Measurements from ENCODE around the gene DLG2. TPM values are rescaled to one million over a fixed set of nuclear protein-coding genes. Genes with fewer than 3 reads are reported as not detected.
"Not testable (repeated sequence)": the region's sequence is repeated elsewhere in the genome, so short reads cannot be mapped to it uniquely, and the experiment has no call there.

The DLG2 gene
- total RNA-seq (42.4 TPM), polyA plus RNA-seq (3.4 TPM)

GRCh38 chr11:85627332-85627997, at the start of gene DLG2:
DLG2 (minus strand) TSS chr11:85627344.
- H3K36me3 ChIP-seq (ENCODE audit: insufficient read depth): no peaks in the 10 kb centered on the region
- no peak for DNase-seq (ENCODE audit: extremely low spot score)
- 1% methylated on average over 23 of the region's 23 CpGs for WGBS
- H3K4me1 ChIP-seq (ENCODE audit: insufficient read depth): no peaks in the 10 kb centered on the region
- H3K27ac ChIP-seq (ENCODE audit: low read depth): peak within 1 kb of the TSS; percentile 94
- peak within 1 kb of the TSS; percentile 74 for H3K4me3 ChIP-seq (ENCODE audit: low read depth, low read length)

- Histone ChIP-seq H3K36me3 (ENCODE audit: insufficient read depth) (no peaks in the 10 kb centered on the region), H3K4me3 (ENCODE audit: low read depth, low read length) (no peak overlapping the region), H3K27ac (ENCODE audit: low read depth) (no peak overlapping the region), H3K4me1 (ENCODE audit: insufficient read depth) (no peaks in the 10 kb centered on the region)
- DNase-seq (ENCODE audit: extremely low spot score): no peak
- 91% methylated on average over 3 of the region's 3 CpGs for whole genome bisulfite sequencing
Observed at GRCh38 chr11:85673393-85673792, 46.2 kb upstream of the DLG2 start.

- no peak overlapping the region for H3K4me3 ChIP-seq (ENCODE audit: low read depth, low read length)
- DNase-seq (ENCODE audit: extremely low spot score): no peak
- no peaks in the 10 kb centered on the region for H3K36me3 ChIP-seq (ENCODE audit: insufficient read depth)
- WGBS: 89% methylated on average over 8 of the region's 8 CpGs
- H3K4me1 ChIP-seq (ENCODE audit: insufficient read depth): no peaks in the 10 kb centered on the region
- no peak overlapping the region for H3K27ac ChIP-seq (ENCODE audit: low read depth)
Observed at GRCh38 chr11:85672105-85672902, 45.2 kb upstream of the DLG2 start.

- not testable (repeated sequence) for H3K27ac ChIP-seq (ENCODE audit: low read depth); DNase-seq (ENCODE audit: extremely low spot score); H3K4me3 ChIP-seq (ENCODE audit: low read depth, low read length); H3K36me3 ChIP-seq (ENCODE audit: insufficient read depth); H3K4me1 ChIP-seq (ENCODE audit: insufficient read depth)
Observed at GRCh38 chr11:85670949-85671663, 44.0 kb upstream of the DLG2 start.

- Histone ChIP-seq H3K27ac (ENCODE audit: low read depth) (no peak overlapping the region), H3K4me1 (ENCODE audit: insufficient read depth) (no peaks in the 10 kb centered on the region), H3K4me3 (ENCODE audit: low read depth, low read length) (no peak overlapping the region), H3K36me3 (ENCODE audit: insufficient read depth) (no peaks in the 10 kb centered on the region)
- DNase-seq (ENCODE audit: extremely low spot score): no peak
- 97% methylated on average over 1 of the region's 1 CpG for WGBS
Observed at GRCh38 chr11:85668157-85668556, 41.0 kb upstream of the DLG2 start.

GRCh38 chr11:85666687-85667086, 39.5 kb upstream of the DLG2 start:
- Histone ChIP-seq H3K36me3 (ENCODE audit: insufficient read depth) (no peaks in the 10 kb centered on the region), H3K4me1 (ENCODE audit: insufficient read depth) (no peaks in the 10 kb centered on the region), H3K4me3 (ENCODE audit: low read depth, low read length) (no peak overlapping the region), H3K27ac (ENCODE audit: low read depth) (no peak overlapping the region)
- 86% methylated on average over 3 of the region's 3 CpGs for WGBS
- DNase-seq (ENCODE audit: extremely low spot score): no peak

GRCh38 chr11:85665733-85666132, 38.6 kb upstream of the DLG2 start:
- Histone ChIP-seq H3K4me3 (ENCODE audit: low read depth, low read length) (no peak overlapping the region), H3K4me1 (ENCODE audit: insufficient read depth) (no peaks in the 10 kb centered on the region), H3K36me3 (ENCODE audit: insufficient read depth) (no peaks in the 10 kb centered on the region), H3K27ac (ENCODE audit: low read depth) (no peak overlapping the region)
- DNase-seq (ENCODE audit: extremely low spot score): no peak
- 54% methylated on average over 5 of the region's 5 CpGs for WGBS

- peak; percentile 90 for DNase-seq (ENCODE audit: extremely low spot score)
- peak within 1 kb of the TSS; percentile 100 for H3K27ac ChIP-seq (ENCODE audit: low read depth)
- WGBS: under 1% methylated on average over 67 of the region's 67 CpGs
- no peaks in the 10 kb centered on the region for H3K36me3 ChIP-seq (ENCODE audit: insufficient read depth)
- H3K4me1 ChIP-seq (ENCODE audit: insufficient read depth): no peaks in the 10 kb centered on the region
- peak within 1 kb of the TSS; percentile 63 for H3K4me3 ChIP-seq (ENCODE audit: low read depth, low read length)
Observed at GRCh38 chr11:85664615-85665481, 37.7 kb upstream of the DLG2 start, which contains the start of gene CREBZF. CREBZF (minus strand) TSS chr11:85665129; CDS start chr11:85664875, 254 bp downstream.

GRCh38 chr11:85663753-85664614, 36.8 kb upstream of the DLG2 start:
- under 1% methylated on average over 73 of the region's 73 CpGs for WGBS
- Histone ChIP-seq H3K36me3 (ENCODE audit: insufficient read depth) (no peaks in the 10 kb centered on the region), H3K27ac (ENCODE audit: low read depth) (peak overlapping the region; percentile 100), H3K4me1 (ENCODE audit: insufficient read depth) (no peaks in the 10 kb centered on the region), H3K4me3 (ENCODE audit: low read depth, low read length) (peak overlapping the region; percentile 63)
- DNase-seq (ENCODE audit: extremely low spot score): no peak

GRCh38 chr11:85663080-85663752, 36.1 kb upstream of the DLG2 start:
- H3K4me1 ChIP-seq (ENCODE audit: insufficient read depth): no peaks in the 10 kb centered on the region
- peak overlapping the region; percentile 100 for H3K27ac ChIP-seq (ENCODE audit: low read depth)
- DNase-seq (ENCODE audit: extremely low spot score): no peak
- H3K36me3 ChIP-seq (ENCODE audit: insufficient read depth): no peaks in the 10 kb centered on the region
- H3K4me3 ChIP-seq (ENCODE audit: low read depth, low read length): peak overlapping the region; percentile 63
- 3% methylated on average over 10 of the region's 10 CpGs for WGBS

- DNase-seq (ENCODE audit: extremely low spot score): no peak
- 7% methylated on average over 4 of the region's 4 CpGs for WGBS
- Histone ChIP-seq H3K4me3 (ENCODE audit: low read depth, low read length) (peak overlapping the region; percentile 28), H3K36me3 (ENCODE audit: insufficient read depth) (no peaks in the 10 kb centered on the region), H3K4me1 (ENCODE audit: insufficient read depth) (no peaks in the 10 kb centered on the region), H3K27ac (ENCODE audit: low read depth) (peak overlapping the region; percentile 23)
Observed at GRCh38 chr11:85661972-85662664, 35.0 kb upstream of the DLG2 start.
